GM12891 (cell line): ENCODE data around the gene IYD.

Experiments
- DNase-seq: peaks from one replicate; pipeline ENCODE4 v3.0.0; 2011; ENCODE audit warnings: low spot score; ENCODE audit not compliant: insufficient read length
- FAIRE-seq: peaks from 2 replicates; lab custom pipeline; 2011; peaks lifted over from hg19 to GRCh38; lab: Jason Lieb, UNC
- PAX5 ChIP-seq: IDR thresholded peaks from 2 replicates; pipeline ENCODE4 v1.6.1; 2011; ENCODE audit warnings: low read length, moderate library complexity, mild to moderate bottlenecking; ENCODE audit not compliant: insufficient read depth, severe bottlenecking
- POLR2A ChIP-seq: IDR thresholded peaks from 2 replicates; pipeline ENCODE4 v1.6.1; 2011; ENCODE audit warnings: low read depth, low read length, control low read depth
- POLR2AphosphoS5 ChIP-seq: IDR thresholded peaks from 2 replicates; pipeline ENCODE4 v1.6.1; 2011; ENCODE audit warnings: low read depth, low read length, control low read depth
- POU2F2 ChIP-seq: IDR thresholded peaks from 2 replicates; pipeline ENCODE4 v1.6.1; 2011; ENCODE audit warnings: low read depth, mild to moderate bottlenecking, control low read depth, low read length, moderate library complexity
- SPI1 ChIP-seq: IDR thresholded peaks from 2 replicates; pipeline ENCODE4 v1.6.1; 2011; ENCODE audit warnings: low read depth, low read length, control low read depth
- TAF1 ChIP-seq: IDR thresholded peaks from 2 replicates; pipeline ENCODE4 v1.6.1; 2011; ENCODE audit warnings: low read depth, low read length, control low read depth

IYD gene

DNA sequence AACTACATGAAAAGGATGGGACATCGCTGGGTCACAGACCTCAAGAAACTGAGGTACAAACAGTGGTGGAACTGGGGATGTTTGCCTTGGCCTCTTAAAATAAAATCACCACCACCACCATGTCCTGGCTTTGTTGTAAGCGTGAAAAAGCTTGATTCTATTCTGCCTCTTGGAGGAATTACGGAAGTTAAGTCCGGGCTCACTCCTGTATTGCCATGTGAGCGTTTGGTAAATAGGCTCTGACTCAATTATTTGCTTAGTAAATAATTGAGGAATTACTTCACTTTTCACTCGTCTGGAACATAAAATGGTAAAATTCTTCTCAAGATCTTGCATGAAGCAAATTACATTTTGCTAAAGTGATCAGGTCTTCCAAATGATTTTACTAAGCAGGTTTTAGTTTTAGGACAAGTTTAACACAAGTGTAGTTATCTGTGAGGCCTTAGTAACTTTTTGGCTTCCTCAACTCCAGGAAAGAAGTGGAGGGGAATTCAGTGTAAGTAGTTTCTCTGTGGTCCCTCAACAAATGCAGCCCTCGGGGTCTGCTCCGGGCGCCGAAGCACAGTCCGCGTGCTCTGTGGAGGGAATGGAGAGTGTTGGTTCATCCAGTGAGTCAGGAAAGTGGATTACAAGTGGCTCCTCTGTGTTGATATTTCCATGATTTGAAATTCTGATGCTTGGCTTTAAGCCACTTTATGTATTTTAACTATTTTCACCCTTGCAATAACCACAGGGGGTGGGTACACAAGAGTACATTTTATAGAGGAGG, 23.8 kb downstream of the IYD start:
- TF ChIP-seq POLR2A (no peak), POU2F2 (no peak)
- DNase-seq (no peak), FAIRE-seq (no peak)

DNA sequence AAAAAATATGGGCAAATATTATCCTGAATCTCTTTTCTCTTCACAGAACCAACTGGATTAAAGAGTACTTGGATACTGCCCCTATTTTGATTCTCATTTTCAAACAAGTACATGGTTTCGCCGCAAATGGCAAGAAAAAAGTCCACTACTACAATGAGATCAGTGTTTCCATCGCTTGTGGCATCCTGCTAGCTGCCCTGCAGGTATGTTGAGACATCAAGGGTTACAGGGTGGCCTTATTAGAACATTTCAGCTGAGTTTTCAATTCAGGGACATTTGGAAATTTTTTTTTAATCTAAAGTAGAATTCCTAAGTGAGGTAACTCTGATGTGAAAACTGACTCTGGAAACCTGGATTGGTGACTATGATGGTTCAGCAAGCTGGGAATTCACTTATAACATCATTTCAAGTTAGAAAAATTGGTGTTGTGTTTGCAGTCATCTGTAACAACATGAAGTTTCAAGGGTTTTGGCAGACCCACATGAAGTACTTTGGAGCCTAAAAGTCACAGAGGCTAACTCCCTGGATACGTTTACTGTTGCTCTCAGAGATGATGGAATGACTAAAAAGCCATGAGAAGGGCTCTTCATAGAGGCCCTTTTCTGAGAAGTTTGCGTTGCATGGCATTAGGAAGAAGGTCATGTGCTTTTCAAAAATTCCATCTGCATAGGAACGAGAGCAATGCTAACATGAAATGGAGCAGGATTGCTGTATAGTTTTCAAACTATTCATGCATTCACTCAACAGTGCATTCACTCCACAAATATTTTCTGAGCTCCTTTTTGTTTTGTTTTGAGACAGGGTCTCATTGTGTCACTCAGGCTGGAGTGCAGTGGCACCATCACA, 25.5 kb downstream of the IYD start:
- FAIRE-seq (no peak), DNase-seq (no peak)
- TF ChIP-seq POU2F2 (no peak), TAF1 (no peak), POLR2AphosphoS5 (no peak), POLR2A (no peak), PAX5 (no peak)

DNA sequence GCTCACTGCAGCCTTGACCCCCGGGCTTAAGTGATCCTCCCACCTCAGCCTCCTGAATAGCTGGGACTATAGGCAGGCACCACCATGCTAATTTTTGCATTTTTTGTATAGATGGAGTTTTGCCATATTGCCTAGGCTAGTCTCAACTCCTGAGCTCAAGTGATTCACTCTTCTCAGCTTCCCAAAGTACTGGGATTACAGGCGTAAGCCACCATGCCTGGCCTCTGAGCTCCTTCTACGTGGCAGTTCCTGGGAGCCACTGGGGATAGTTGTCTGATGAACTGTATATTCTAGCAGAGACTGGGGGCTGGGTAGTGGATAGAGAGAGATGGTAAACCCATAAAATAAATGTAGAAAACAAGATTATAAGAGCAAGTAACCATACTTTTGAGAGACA, 26.1 kb downstream of the IYD start:
- TF ChIP-seq PAX5, result no peak
- TF ChIP-seq SPI1, result no peak
- no peak for TF ChIP-seq POLR2A
- TF ChIP-seq POLR2AphosphoS5, result no peak
- TF ChIP-seq POU2F2, result no peak
- no peak for TF ChIP-seq TAF1
- FAIRE-seq, result no peak
- no peak for DNase-seq

DNA sequence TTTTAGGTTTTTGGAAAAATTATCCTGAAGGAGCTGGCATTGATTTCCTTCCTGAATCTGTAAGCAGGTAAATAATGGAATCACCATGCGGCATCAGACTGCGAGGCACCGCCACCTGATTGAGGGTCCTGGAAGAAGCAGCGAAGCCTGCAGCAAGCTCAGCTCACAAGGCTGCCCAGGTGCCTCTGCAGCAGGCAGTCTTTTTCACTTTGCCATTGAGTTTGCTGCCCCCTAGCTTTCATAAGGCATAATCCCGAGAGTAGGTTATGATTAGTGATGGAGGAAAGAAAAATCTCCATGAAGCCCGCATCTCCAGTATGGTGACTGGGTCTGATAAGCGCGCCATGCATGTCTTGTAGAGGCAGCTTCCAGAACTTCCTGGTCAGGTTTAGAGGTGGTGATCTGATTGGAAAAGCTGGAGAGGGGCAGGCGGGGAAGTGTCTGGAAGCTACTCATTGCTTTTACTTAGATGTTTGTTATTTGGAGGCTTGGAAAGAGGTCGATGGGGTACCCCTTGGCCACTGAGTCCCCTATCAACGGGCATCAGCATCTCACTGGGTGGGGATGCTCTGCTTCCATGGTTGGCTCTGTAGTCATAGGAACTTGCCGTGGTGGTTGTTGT, 26.7 kb downstream of the IYD start:
- FAIRE-seq, result peak; percentile 72
- no peak for TF ChIP-seq TAF1
- no peak for TF ChIP-seq POU2F2
- TF ChIP-seq POLR2A, result no peak
- no peak for TF ChIP-seq POLR2AphosphoS5
- no peak for TF ChIP-seq PAX5
- TF ChIP-seq SPI1, result no peak
- peak; percentile 34 for DNase-seq

DNA sequence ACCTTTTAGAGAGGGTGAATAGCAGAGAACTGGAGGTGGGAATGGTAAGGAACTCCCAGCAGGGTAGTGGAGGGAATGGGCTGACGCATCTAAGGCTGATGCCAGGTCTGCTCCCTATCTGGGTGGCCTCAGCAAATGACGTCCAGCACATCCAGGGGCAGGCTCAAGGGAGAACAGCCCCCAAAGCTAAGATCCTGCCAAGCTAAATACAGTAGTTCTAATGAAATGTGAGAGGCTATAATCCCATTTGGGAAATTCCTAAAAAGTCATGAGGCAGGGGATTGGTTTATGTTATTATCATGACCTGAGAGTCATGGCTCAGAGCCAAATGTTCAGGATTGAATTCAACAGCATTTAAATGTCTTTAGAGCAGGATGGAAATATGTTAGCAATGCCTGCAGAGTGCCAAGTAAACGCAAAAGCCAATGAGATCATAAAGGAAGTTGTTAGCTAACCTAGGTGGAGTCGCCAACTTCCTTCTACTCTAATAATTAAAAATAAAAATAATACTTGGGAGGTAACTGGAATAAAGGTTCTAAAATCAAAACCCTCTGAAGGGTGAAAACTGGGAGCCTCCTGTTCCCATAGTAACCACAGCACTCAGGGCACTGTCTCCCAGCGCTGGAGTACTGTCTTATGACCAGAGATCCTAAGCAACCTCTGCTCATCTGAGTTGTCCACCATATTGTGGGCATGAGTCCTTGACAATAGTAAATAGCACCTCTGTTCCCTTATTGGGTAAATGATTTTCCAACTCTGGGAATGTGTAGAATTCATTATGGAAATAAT, 34.8 kb downstream of the IYD start:
- DNase-seq, result no peak
- TF ChIP-seq POLR2A, result no peak
- no peak for TF ChIP-seq POU2F2
- no peak for TF ChIP-seq TAF1
- TF ChIP-seq POLR2AphosphoS5, result no peak
- no peak for TF ChIP-seq PAX5
- TF ChIP-seq SPI1, result no peak
- FAIRE-seq, result no peak

DNA sequence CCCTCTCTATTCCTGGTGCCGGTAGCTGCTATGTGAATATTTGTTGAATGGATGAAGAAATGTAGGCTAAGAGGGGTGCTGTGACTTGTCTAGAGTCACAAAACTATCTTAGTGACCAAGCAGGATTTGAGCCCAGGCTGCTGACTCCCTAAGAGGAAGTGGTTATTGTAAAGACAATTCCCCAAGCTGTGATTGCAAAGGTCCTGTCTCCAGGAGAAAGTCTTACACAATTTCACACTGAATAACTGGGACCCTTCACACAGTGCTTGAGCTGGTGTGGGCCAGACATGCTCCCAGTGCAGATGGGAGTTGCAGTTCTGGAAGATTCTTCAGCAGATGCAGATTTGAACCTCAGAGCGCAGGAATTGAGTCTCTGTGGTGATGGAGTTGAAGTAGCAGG, 38.1 kb downstream of the IYD start:
- TF ChIP-seq POLR2AphosphoS5, result no peak
- no peak for TF ChIP-seq POLR2A
- TF ChIP-seq TAF1, result no peak
- no peak for TF ChIP-seq PAX5
- no peak for TF ChIP-seq POU2F2
- no peak for TF ChIP-seq SPI1
- DNase-seq (no peak), FAIRE-seq (no peak)

DNA sequence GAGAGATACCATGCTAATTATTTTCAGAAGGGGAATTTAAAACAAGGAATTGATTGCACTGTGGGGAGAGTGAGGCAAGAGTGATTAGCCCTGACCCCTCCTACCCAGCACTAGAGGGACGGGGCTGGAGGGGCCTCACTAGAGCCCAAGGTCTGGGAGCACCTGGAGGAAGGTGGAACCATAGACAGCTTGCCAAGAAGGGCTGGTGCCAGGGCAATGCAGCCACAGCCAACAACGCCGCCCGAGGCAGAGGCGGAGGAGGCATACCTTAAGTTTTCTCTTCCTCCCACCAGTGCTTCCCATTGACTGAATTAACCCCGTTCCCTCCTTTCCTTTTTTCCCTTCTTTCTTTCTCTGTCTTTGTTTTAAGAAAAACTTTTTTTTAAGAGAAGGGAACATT, 40.0 kb downstream of the IYD start:
- no peak for DNase-seq
- TF ChIP-seq SPI1 (no peak), POLR2A (no peak), POLR2AphosphoS5 (no peak), POU2F2 (no peak), PAX5 (no peak), TAF1 (no peak)
- no peak for FAIRE-seq

DNA sequence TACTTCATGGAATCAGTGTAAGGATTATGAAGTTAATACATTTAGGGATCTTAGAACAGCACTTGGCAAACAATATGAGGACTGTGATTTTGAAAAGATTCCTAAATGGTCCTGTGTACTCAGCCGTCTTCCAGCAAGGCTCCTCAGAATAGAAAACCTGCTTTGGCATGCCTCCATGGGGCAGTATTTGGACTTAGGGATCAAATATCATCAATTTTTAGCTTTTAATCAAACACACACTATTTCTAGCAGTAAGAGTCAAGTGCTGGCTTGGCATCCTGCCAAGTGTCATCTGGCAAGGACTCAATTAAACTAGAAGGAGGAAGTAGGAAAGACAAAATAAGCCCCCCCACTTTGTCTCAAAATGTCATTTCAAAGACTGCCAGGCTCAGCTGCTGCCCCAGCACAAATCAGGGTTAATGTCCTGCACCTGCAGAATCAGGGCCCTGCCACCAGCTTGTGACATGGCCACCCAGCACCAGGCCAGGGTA, 40.8 kb downstream of the IYD start:
- TF ChIP-seq POLR2AphosphoS5 (no peak), TAF1 (no peak), SPI1 (no peak), PAX5 (no peak), POU2F2 (no peak), POLR2A (no peak)
- DNase-seq, result no peak
- FAIRE-seq, result no peak

DNA sequence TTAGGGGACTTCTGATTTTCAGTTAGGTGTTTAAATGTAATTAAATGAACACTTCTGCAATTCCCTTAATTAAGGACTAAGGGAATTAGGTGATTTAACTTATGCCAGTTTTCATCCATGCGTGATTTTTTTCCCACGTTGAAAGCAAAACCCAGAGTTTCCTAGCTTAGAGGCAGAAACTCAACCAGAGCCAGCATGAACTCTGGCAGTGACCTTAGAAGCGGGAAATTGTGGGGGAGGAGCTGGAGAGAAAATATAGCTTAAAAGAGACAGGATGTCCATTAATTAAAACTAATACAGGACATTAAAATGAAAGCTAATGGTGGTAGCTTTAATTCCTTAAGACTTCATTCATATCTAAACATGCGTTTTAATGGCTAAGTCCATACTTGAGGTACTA, 41.6 kb downstream of the IYD start:
- DNase-seq, result no peak
- TF ChIP-seq POLR2AphosphoS5 (no peak), SPI1 (no peak), POLR2A (no peak), POU2F2 (no peak), PAX5 (no peak), TAF1 (no peak)
- FAIRE-seq, result no peak
